Stromal cell of bone marrow (primary cell): ENCODE measurements around the gene ZNF552.
A peak's percentile ranks its signal among the peaks of the same experiment; 100 is the strongest.
"Not testable (repeated sequence)": the region's sequence is repeated elsewhere in the genome, so short reads cannot be mapped to it uniquely, and the experiment has no call there.

Experiments
- DNase-seq: peaks from one replicate; pipeline ENCODE4 v3.0.0-alpha.2; 2012; ENCODE audit warnings: low read depth

ZNF552 gene

GRCh38 chr19:57818378-57818777 lies 3.7 kb upstream of the ZNF552 start:
- DNase-seq: no peak

- no peak for DNase-seq
Observed at GRCh38 chr19:57817976-57818375, 3.3 kb upstream of the ZNF552 start.

GRCh38 chr19:57816652-57817051 lies 1.9 kb upstream of the ZNF552 start:
- no peak for DNase-seq

GRCh38 chr19:57815247-57816075 lies 748 bp upstream of the ZNF552 start:
- DNase-seq: no peak

- no peak for DNase-seq
Observed at GRCh38 chr19:57813919-57814504, 701 bp downstream of the ZNF552 start.

GRCh38 chr19:57812975-57813820 lies 1.5 kb downstream of the ZNF552 start:
- DNase-seq: not testable (repeated sequence)

- DNase-seq: no peak
Observed at GRCh38 chr19:57812226-57812625, 2.5 kb downstream of the ZNF552 start.

GRCh38 chr19:57810410-57811295 lies 4.1 kb downstream of the ZNF552 start:
- DNase-seq: not testable (repeated sequence)

GRCh38 chr19:57807541-57807940 lies 7.2 kb downstream of the ZNF552 start:
- no peak for DNase-seq

- peak; percentile 24 for DNase-seq
Observed at GRCh38 chr19:57803594-57804325, 11.0 kb downstream of the ZNF552 start.

GRCh38 chr19:57803265-57803593 lies 11.5 kb downstream of the ZNF552 start:
- DNase-seq: no peak

GRCh38 chr19:57802269-57802668 lies 12.4 kb downstream of the ZNF552 start:
- no peak for DNase-seq

- no peak for DNase-seq
Observed at GRCh38 chr19:57800696-57801095, 14.0 kb downstream of the ZNF552 start.

- not testable (repeated sequence) for DNase-seq
Observed at GRCh38 chr19:57796580-57796979, 18.1 kb downstream of the ZNF552 start.

GRCh38 chr19:57789288-57789687 lies 25.4 kb downstream of the ZNF552 start:
- DNase-seq: no peak

GRCh38 chr19:57788114-57788692 lies 26.5 kb downstream of the ZNF552 start:
- DNase-seq: no peak

- DNase-seq: no peak
Observed at GRCh38 chr19:57786906-57787305, 27.8 kb downstream of the ZNF552 start.

GRCh38 chr19:57786286-57786685 lies 28.4 kb downstream of the ZNF552 start:
- no peak for DNase-seq

- DNase-seq: no peak
Observed at GRCh38 chr19:57779220-57779845, 35.4 kb downstream of the ZNF552 start.

- no peak for DNase-seq
Observed at GRCh38 chr19:57778336-57778735, 36.4 kb downstream of the ZNF552 start.
